ENCODE measurements around the gene SYCE3. TPM values are rescaled to one million over a fixed set of nuclear protein-coding genes. Genes with fewer than 3 reads are reported as not detected.

Gene SYCE3
- total RNA-seq, 1 experiment from 2014 or later, result 1.3 TPM

GRCh38 chr22:50529897-50530579 is 32.7 kb downstream of the SYCE3 start, which contains the start of gene TYMP:
Gene TYMP (minus strand): TSS chr22:50530012. CDS start chr22:50529709, 303 bp downstream.
- peak within 1 kb of the TSS; percentile 75 for H3K27ac ChIP-seq (ENCODE audit: low read length)
- H3K27me3 ChIP-seq (ENCODE audit: low read length), result no peaks in the 10 kb centered on the region
- H4K20me1 ChIP-seq (ENCODE audit: low read length), result no peaks in the 10 kb centered on the region
- peak within 1 kb of the TSS; percentile 90 for H3K9ac ChIP-seq (ENCODE audit: low read length)
- no peaks in the 10 kb centered on the region for H3K9me3 ChIP-seq (ENCODE audit: low read length)
- no peaks in the 10 kb centered on the region for H3K36me3 ChIP-seq (ENCODE audit: low read depth, low read length)
- peaks cover 10% of the 10 kb centered on the region; the same call in 1 of the 2 replicates for H3K4me1 ChIP-seq (ENCODE audit: insufficient read depth, low read length)
- peak; percentile 68 for DNase-seq
- ChIA-PET POLR2A (ENCODE audit: unreplicated experiment) (no interaction called here), CTCF (no interaction called here)
- peaks cover 6% of the 10 kb centered on the region; the same call in 1 of the 2 replicates for H3K79me2 ChIP-seq (ENCODE audit: low read length)
- ATAC-seq, result peak; percentile 27
- intact Hi-C loops (cut with micrococcal nuclease), result loop anchor here (5.0 kb wide), 2 partner anchors 32 to 92 kb away; partner anchors contain the start of gene SYCE3
- no peaks in the 10 kb centered on the region for H3F3A ChIP-seq (ENCODE audit: low read length, unreplicated experiment)
- no peaks in the 10 kb centered on the region for H3K9me2 ChIP-seq (replicated peaks; ENCODE audit: low read length)
- peak within 1 kb of the TSS; percentile 100 for H3K4me2 ChIP-seq (ENCODE audit: low read length)
- TF ChIP-seq EZH2 (IDR thresholded peaks at IDR 0.05; ENCODE audit: low read length, unreplicated experiment), result no peak
- TF ChIP-seq, protein P1, sequence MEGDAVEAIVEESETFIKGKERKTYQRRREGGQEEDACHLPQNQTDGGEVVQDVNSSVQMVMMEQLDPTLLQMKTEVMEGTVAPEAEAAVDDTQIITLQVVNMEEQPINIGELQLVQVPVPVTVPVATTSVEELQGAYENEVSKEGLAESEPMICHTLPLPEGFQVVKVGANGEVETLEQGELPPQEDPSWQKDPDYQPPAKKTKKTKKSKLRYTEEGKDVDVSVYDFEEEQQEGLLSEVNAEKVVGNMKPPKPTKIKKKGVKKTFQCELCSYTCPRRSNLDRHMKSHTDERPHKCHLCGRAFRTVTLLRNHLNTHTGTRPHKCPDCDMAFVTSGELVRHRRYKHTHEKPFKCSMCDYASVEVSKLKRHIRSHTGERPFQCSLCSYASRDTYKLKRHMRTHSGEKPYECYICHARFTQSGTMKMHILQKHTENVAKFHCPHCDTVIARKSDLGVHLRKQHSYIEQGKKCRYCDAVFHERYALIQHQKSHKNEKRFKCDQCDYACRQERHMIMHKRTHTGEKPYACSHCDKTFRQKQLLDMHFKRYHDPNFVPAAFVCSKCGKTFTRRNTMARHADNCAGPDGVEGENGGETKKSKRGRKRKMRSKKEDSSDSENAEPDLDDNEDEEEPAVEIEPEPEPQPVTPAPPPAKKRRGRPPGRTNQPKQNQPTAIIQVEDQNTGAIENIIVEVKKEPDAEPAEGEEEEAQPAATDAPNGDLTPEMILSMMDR (conservative IDR thresholded peaks at IDR 0.05; ENCODE audit: low read depth, low read length), result no peak
- TF ChIP-seq EZH2phosphoT487 (IDR thresholded peaks at IDR 0.05; ENCODE audit: borderline replicate concordance, low read length), result no peak
- peak within 1 kb of the TSS; percentile 81 for H2AFZ ChIP-seq (ENCODE audit: low read length)
- BruUV-seq (replicated peaks), result TSS peak; percentile 40
- H3K4me3 ChIP-seq (ENCODE audit: low read length), result peak within 1 kb of the TSS; percentile 78

DNA sequence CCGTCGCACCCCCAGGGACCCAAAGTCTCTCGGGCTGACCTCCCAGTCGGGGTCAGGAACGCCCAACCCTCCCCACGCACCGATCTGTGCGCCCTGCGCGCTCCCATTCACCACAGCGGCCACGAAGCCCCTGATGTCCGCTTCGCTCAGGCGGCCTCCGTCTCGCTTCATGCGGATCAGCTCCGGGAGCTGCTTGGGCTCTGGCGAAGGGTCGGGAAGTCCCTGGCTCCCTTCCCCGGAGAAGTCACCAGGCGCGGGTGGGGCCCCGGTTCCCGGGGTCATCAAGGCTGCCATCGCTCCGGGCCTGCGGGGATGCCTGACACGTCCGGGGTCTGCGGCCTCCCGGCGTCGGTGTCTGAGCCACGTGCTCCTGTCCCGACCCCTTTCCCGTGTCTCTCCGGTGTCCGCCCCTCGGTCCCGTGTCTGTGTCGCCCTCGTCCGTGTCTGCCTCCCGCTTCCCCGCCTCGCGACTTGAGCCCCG is 33.3 kb downstream of the SYCE3 start:
- ATAC-seq (no peak), DNase-seq (no peak)
- intact Hi-C loops (cut with micrococcal nuclease), result loop anchor here (5.0 kb wide), 2 partner anchors 33 to 93 kb away; partner anchors contain the start of gene SYCE3
- H3K27ac ChIP-seq (ENCODE audit: low read length), result no peak overlapping the region
- H3K27me3 ChIP-seq (ENCODE audit: low read length), result no peaks in the 10 kb centered on the region
- POLR2A ChIA-PET (ENCODE audit: unreplicated experiment), result no interaction called here
- no peaks in the 10 kb centered on the region for H3K9me3 ChIP-seq (ENCODE audit: low read length)
- H3F3A ChIP-seq (ENCODE audit: low read length, unreplicated experiment), result no peaks in the 10 kb centered on the region
- TSS peak; percentile 23 for BruUV-seq (replicated peaks)
- TF ChIP-seq EZH2 (IDR thresholded peaks at IDR 0.05; ENCODE audit: low read length, unreplicated experiment) (no peak), EZH2phosphoT487 (IDR thresholded peaks at IDR 0.05; ENCODE audit: borderline replicate concordance, low read length) (no peak)
- TF ChIP-seq, protein P1 (conservative IDR thresholded peaks at IDR 0.05; ENCODE audit: low read depth, low read length), result no peak
- no peaks in the 10 kb centered on the region for H4K20me1 ChIP-seq (ENCODE audit: low read length)
- peaks cover 11% of the 10 kb centered on the region for H3K79me2 ChIP-seq (ENCODE audit: low read length)
- CTCF ChIA-PET, result no interaction called here
- no peaks in the 10 kb centered on the region for H3K36me3 ChIP-seq (ENCODE audit: low read depth, low read length)
- H2AFZ ChIP-seq (ENCODE audit: low read length), result peak overlapping the region; percentile 81; the same call in 1 of the 2 replicates
- H3K4me2 ChIP-seq (ENCODE audit: low read length), result peak overlapping the region; percentile 100
- H3K9ac ChIP-seq (ENCODE audit: low read length), result peak overlapping the region; percentile 90; the same call in 1 of the 2 replicates
- peaks cover 12% of the 10 kb centered on the region; the same call in 1 of the 2 replicates for H3K4me1 ChIP-seq (ENCODE audit: insufficient read depth, low read length)
- H3K9me2 ChIP-seq (replicated peaks; ENCODE audit: low read length), result no peaks in the 10 kb centered on the region
- peak overlapping the region; percentile 78; the same call in 1 of the 2 replicates for H3K4me3 ChIP-seq (ENCODE audit: low read length)
